Skin of body (tissue), 2 donors: ENCODE measurements around the gene PIK3IP1. TPM values are rescaled to one million over a fixed set of nuclear protein-coding genes. Genes with fewer than 3 reads are reported as not detected.

Experiments
- DNase-seq: peaks from one replicate; lab custom pipeline; 2025; lab: John Stamatoyannopoulos, UW
- total RNA-seq: library from RNA; depleted of rRNA; stranded (reverse); fragments of >200 nt; gene quantifications from one replicate; pipeline ENCODE4 v1.2.3, GENCODE V29; 2014

Gene PIK3IP1
- total RNA-seq, 1 donor from 2014 or later: 14.9 TPM

- no peak for DNase-seq
These were observed 13.0 kb downstream of the PIK3IP1 start for GRCh38 chr22:31279327-31279669.

DNA sequence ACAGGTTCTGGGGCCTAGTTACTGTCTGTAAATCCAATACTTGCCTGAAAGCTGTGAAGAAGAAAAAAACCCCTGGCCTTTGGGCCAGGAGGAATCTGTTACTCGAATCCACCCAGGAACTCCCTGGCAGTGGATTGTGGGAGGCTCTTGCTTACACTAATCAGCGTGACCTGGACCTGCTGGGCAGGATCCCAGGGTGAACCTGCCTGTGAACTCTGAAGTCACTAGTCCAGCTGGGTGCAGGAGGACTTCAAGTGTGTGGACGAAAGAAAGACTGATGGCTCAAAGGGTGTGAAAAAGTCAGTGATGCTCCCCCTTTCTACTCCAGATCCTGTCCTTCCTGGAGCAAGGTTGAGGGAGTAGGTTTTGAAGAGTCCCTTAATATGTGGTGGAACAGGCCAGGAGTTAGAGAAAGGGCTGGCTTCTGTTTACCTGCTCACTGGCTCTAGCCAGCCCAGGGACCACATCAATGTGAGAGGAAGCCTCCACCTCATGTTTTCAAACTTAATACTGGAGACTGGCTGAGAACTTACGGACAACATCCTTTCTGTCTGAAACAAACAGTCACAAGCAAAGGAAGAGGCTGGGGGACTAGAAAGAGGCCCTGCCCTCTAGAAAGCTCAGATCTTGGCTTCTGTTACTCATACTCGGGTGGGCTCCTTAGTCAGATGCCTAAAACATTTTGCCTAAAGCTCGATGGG, 13.5 kb downstream of the PIK3IP1 start:
- DNase-seq: no peak

DNA sequence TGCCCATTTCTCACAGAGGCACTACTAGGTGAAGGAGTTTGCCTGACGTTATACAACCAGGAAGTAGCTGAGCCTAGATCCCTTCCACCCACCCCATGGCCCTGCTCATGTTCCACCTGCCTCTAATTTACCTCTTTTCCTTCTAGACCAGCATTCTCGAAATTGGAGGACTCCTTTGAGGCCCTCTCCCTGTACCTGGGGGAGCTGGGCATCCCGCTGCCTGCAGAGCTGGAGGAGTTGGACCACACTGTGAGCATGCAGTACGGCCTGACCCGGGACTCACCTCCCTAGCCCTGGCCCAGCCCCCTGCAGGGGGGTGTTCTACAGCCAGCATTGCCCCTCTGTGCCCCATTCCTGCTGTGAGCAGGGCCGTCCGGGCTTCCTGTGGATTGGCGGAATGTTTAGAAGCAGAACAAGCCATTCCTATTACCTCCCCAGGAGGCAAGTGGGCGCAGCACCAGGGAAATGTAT, 14.1 kb downstream of the PIK3IP1 start:
- DNase-seq: no peak

GRCh38 chr22:31277741-31278140, 14.5 kb downstream of the PIK3IP1 start:
- no peak for DNase-seq

DNA sequence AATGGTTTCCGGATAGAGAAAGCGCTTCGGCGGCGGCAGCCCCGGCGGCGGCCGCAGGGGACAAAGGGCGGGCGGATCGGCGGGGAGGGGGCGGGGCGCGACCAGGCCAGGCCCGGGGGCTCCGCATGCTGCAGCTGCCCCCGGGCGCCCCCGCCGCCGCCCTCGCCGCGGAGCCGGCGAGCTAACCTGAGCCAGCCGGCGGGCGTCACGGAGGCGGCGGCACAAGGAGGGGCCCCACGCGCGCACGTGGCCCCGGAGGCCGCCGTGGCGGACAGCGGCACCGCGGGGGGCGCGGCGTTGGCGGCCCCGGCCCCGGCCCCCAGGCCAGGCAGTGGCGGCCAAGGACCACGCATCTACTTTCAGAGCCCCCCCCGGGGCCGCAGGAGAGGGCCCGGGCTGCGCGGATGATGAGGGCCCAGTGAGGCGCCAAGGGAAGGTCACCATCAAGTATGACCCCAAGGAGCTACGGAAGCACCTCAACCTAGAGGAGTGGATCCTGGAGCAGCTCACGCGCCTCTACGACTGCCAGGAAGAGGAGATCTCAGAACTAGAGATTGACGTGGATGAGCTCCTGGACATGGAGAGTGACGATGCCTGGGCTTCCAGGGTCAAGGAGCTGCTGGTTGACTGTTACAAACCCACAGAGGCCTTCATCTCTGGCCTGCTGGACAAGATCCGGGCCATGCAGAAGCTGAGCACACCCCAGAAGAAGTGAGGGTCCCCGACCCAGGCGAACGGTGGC, 15.7 kb downstream of the PIK3IP1 start:
- no peak for DNase-seq

- no peak for DNase-seq
These were observed 16.7 kb downstream of the PIK3IP1 start for GRCh38 chr22:31275576-31275975.

DNA sequence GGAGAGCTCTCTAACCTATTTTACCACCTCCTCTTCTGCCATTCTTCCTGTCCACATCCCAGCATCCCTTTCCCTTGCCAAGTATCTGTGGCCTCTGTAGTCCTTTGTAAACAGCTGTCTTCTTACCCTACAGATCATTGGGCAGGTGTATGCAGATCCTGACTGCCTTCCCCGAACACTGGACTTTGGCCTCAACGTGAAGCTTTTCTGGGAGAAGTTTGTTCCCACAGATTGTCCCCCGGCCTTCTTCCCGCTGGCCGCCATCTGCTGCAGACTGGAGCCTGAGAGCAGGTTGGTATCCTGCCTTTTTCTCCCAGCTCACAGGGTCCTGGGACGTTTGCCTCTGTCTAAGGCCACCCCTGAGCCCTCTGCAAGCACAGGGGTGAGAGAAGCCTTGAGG, 17.3 kb downstream of the PIK3IP1 start:
- DNase-seq: no peak

GRCh38 chr22:31274017-31274416, 18.3 kb downstream of the PIK3IP1 start:
- no peak for DNase-seq

DNA sequence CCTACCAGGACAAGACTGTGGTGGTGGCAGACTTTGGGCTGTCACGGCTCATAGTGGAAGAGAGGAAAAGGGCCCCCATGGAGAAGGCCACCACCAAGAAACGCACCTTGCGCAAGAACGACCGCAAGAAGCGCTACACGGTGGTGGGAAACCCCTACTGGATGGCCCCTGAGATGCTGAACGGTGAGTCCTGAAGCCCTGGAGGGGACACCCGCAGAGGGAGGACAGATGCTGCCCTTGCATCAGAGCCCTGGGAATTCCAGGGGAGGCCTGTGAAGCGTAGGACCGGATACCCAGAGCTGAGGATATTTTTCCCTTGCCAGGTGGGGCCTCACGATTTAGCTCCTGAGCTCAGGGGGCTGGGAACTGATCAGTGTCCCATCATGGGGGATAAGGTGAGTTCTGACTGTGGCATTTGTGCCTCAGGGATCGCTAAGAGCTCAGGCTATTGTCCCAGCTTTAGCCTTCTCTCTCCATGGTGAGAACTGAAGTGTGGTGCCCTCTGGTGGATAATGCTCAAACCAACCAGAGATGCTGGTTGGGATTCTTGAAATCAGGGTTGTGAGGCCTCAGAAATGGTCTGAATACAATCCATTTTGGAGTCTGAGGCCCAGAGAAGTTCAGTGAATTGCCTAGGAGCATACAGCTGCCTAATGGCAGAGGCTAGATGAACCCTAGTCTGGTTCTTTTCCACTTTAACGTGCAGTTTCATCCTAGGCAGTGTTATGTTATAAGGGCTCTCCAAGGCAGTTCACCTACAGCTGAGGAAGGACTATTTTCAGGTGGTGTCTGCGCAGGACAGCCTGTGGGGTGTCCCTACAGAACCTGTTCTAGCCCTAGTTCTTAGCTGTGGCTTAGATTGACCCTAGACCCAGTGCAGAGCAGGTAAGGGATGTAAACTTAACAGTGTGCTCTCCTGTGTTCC, 19.5 kb downstream of the PIK3IP1 start:
- no peak for DNase-seq

DNA sequence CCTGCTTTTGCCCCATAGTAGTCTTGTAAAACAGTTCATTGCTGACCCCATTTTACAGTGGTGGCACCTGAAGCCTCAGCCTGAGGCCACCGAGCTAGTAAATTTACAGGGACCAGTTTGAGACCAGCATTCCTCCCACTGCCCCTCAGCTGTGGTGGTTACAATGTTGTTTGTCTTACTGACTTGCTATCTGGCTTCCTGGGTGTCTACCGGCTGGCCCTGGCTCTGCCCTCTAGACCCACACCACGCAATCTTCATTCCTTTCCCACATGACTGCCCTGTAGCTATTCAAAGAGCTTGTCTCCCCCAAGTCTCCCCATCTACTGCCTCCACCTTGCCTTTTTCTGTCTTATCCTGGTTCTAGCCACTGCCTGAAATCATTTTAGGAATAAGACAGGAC, 20.8 kb downstream of the PIK3IP1 start:
- no peak for DNase-seq

DNA sequence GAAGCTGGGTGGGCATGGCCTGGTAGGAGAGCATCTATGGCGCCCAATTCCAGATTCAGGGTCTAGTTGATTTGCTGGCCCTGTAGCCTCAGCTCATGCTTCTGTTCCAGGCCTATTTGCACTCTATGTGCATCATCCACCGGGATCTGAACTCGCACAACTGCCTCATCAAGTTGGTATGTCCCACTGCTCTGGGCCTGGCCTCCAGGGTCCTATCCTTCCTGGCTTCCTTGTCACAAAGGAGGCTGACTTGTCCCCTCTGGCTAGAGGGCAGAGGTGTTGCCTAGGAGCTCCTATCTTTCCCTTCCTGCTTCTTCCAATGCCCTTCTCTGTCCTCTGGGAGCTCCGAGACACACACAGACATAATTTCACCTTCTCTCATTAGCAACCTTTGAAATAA, 21.3 kb downstream of the PIK3IP1 start:
- DNase-seq: no peak

DNA sequence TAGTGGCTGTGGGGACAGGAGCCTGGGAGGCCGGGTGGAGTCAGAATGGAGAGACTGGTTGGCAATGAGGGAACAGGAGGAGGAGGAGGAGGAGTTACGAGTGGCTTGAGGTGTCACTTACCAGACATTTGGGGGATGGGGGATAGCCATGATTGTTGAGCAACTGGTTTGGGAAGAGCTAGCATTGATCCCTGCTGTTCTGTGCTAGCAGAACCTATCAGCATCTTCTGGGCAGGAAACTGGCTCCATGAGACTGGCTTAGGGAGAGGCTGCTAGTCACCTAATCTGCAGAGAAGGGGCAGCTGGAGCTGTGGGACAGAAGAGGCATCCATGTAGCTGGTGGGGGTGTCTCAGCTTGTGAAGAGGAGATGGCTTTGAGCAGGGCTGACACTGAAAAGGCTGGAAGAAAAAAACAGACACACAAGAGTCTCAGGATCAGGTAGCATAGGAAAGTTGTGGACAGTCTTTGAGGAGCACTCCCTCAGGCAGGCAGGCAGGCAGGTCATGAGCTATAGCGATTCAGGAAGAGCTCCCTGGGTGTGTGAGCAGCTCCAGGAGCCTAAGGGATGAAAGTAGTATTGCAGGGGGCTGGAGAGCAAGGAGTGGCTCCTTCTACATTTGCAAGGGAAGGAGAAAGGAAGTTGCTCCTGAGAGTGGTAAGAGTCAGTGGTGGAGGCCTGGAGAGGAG, 22.3 kb downstream of the PIK3IP1 start:
- DNase-seq: no peak

DNA sequence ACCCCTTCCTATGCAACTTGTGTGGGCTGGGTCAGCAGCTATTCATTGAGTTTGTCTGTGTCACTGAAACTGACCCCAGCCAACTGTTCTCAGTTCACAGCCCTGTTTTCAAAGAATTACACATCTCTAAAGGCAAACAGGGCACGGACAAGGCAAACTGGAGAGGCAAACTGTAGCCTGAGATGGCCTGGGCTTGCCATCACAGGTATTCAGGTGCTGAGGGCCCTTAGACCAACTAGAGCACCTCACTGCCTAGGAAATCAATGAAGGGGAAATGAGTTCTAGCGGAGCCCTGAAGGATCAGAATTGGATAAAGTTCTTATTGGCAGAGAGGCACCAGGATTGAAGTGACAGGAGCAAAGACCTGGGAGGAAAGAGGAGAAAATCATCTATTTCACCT, 24.0 kb downstream of the PIK3IP1 start:
- no peak for DNase-seq

DNA sequence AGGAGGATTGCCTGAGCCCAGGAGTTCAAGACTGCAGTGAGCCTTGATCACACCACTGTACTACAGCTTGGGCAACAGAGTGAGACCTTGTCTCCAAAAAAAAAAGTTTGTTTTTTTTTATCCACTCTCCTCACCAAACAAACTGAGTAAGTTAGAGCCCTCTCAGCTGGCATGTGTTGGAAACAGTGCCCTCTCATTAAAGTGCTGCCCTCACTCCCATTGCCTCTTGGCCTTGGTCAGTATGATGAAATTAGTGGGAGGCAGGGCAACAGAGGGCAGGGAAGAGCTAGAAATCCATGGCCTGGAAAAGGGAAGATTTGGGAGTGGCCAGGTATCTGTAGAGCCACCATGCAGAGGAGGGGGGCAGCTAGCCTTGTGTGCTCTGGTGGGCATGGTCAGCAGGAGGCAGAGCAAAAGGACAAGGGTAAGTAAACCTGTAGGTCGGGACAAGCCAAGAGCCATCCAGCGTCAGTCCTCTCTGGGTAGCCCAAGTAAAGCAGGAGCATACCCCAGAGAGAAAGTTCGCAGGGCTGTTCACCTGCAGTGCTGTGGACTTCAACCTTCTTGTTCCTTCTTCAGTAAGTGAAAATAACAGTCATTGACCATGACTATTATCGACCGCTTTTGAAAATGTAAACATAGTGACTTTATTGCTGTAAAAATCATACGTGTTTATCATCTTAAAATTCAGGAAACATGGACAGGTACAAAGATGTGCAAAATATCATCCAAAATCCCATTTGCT, 28.2 kb downstream of the PIK3IP1 start:
- DNase-seq: no peak

GRCh38 chr22:31262312-31263133, 29.8 kb downstream of the PIK3IP1 start:
- DNase-seq: no peak

GRCh38 chr22:31260474-31260856, 31.8 kb downstream of the PIK3IP1 start:
- no peak for DNase-seq

- no peak for DNase-seq
These were observed 32.4 kb downstream of the PIK3IP1 start for GRCh38 chr22:31259798-31260473.

GRCh38 chr22:31253949-31254348, 38.3 kb downstream of the PIK3IP1 start:
- DNase-seq: peak; percentile 10
